GM12874 (cell line): Measurements from ENCODE around the gene DNAL1.

Source experiments
- TF ChIP-seq, protein P1 (sequence below): IDR thresholded peaks from 2 replicates; pipeline ENCODE4 v1.5.1; 2011; ENCODE audit warnings: low read depth, mild to moderate bottlenecking, control low read depth, low read length, moderate library complexity; ENCODE audit not compliant: insufficient read depth

Gene DNAL1

DNA sequence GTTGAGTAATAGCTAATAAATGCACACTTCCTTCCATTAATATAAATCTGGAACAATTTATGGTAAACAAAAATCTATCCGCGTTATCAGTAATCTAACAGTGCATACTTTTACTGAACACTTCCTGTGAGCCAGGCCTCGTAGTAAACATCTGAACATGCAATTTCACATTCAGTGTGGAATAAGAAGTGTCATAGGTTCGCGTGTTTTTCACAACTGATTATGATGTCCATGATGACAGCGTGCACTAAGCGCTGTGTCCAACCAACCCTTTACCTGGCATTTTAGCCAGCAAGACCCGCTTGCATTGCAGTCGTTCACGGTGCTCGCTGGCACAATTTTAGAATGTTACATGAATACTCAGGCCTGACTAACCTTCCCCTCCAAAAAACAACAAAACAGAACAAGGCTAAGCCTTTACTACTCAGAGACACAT lies 67.3 kb downstream of the DNAL1 start:
- TF ChIP-seq, protein P1, sequence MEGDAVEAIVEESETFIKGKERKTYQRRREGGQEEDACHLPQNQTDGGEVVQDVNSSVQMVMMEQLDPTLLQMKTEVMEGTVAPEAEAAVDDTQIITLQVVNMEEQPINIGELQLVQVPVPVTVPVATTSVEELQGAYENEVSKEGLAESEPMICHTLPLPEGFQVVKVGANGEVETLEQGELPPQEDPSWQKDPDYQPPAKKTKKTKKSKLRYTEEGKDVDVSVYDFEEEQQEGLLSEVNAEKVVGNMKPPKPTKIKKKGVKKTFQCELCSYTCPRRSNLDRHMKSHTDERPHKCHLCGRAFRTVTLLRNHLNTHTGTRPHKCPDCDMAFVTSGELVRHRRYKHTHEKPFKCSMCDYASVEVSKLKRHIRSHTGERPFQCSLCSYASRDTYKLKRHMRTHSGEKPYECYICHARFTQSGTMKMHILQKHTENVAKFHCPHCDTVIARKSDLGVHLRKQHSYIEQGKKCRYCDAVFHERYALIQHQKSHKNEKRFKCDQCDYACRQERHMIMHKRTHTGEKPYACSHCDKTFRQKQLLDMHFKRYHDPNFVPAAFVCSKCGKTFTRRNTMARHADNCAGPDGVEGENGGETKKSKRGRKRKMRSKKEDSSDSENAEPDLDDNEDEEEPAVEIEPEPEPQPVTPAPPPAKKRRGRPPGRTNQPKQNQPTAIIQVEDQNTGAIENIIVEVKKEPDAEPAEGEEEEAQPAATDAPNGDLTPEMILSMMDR = no peak

DNA sequence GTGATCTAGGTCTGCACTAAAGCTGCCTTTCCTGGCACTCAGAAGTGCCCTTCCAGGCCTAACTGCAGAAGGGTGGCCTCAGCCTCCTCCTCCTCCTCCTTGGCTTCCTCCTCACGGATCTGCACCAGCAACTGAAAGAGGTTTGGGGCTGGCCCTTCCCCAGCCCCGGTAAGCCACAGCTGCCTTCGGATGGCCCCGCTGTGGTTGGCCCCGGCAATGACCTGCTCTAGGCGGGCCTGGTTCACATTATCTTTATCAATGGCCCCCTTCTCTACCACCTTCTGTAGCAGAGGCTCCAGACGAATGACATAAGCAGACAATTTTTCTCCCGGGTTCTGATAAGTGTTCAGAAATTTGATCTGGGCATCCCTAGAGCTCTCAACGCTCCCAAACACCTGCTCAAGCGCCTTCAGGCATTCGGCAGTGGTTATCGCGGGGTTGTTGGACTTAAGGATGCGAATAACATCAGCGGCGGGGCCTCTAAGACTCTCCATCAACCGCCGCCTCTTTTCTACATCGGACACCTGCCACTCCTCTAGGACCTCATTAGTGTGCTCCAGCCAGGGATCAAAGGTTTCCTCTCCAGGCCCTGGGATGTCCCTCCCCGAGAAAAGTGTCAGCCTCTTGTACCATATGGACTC lies 67.9 kb downstream of the DNAL1 start:
- TF ChIP-seq, protein P1 = no peak

DNA sequence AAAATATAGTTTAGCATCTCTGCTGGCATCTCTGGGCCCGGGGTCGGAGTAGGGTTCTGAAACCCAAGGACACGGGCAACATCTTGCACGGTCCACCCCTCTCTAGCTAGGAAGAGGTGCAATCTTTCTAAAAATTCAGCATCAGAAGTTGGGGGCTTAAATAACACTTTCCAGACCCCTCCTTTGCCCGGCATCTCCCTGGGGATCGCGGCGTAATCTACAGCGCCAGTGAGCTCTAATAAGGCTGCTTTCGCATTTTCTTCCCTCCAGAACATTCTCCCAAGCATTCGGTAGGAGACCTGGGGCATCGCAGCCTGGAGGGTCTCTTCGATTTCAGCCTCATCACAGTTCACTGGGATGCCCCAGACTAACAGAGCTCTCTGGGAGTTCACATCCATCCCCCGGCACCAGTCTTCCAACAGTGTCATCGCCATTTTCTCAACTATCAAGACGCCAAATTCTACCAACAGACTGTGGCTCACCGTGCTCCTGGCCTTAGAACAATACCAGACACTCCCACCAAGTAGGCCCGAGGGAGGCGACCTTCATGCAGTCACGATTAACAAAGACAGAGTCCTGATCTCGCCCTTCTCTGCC lies 68.5 kb downstream of the DNAL1 start:
- TF ChIP-seq, protein P1 = no peak

DNA sequence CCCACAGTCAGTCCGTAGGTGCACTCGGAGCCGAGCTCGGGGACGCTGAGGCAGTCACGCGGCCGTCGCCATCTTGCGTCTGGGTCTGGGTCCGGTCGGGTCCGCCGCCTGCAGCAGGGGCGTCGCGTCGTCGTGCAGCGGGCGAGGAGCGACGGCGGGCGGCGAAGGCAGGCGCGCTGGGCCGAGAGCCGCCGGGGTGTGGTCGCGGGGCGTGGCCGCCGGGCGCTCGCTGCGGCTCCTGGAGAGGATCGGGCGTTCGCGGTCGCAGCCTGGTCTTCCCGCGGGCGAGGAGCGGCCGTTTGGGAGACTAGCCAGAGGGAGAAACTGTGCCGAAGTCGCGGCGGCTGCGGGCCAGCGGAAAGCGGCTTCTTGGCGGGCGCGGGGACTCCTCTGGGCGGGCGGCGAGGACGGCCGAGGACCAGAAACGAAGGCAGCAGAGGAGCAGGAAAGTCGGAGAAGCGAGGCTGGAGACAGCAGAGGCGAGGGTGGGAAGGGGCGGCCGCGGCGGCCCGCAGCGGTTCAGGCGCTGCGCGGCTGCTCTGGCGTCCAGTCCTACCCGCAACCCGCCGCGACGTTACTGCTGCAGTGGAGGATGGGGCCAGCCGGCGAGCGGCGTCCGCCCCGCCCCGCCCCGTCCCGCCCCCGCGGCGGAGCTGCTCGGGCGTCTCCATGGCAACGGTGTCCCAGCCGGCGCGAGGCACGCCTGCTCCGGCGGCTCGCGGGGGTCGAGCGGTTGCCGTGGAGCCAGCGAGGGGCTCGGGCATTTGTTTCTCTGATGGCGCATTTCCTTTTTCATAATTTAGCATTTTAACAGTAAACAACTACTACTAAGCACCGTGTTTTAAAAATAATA lies 69.2 kb downstream of the DNAL1 start, which contains the start of gene PNMA1:
TSS of gene PNMA1 (minus strand) at position 582 of the 853 bp plus-strand sequence. CDS start 745 bp downstream, outside the sequence.
- TF ChIP-seq, protein P1 = no peak

DNA sequence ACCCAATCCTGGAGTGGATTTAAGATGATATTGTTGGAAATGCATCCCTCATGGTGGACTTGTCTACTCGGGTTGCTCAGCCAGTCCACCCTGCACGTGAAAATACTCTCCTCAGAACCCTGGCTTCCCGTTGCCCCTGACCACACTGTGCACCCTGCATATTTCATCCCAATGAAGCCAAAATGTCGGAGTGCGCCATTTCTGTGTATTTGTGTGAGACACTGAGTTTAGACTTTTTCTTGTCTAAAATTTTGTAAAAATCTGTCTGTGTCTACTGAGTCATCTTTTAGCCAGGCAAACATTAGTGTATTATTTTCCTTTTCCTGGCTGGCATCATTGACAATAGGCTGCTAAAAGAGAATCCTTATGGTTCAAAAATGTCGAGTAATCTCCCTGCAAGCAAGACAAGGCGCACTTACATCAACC lies 69.9 kb downstream of the DNAL1 start:
- TF ChIP-seq, protein P1 = no peak

DNA sequence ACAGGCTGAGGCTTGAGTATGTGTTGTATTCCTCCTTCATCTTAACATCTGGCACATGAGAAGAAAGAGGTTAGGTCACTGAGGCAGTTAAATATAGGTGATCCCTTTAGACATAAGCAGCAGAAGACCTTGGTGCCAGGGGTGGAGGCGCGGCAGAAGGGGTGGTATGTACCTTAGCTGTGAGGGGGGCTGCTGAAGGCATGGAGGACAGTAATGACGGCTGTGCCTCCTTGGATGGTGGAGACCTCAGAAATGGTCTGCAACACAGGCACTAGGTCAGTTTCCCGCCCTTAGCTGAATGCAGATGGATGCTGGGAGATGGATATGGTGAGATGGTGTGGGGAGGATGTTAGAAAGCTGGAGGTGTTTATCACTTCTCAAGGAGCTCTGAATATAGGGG lies 70.9 kb downstream of the DNAL1 start:
- TF ChIP-seq, protein P1 = no peak

DNA sequence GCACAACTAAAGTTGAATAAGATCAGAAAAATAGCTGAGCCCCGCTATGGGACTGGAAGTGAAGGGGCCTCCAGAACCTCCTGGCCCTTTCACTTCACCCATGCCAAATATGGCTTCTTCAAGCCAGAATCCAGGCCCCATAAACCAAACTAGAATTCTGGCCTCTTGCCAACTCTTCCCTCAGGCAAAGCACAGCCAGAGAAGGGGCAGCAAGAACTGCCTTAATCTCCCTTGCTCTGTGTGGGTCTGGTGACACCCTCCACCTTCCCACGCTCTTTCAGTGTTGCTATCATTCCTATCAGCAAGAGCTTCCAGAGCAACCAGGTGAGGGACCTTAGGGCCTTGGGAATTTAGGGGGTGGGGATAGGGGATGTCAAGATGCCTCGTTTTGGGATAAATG lies 72.5 kb downstream of the DNAL1 start:
- TF ChIP-seq, protein P1 = no peak
